RWPE1 (cell line): ENCODE results near the gene SLC24A3.
A peak's percentile ranks its signal among the peaks of the same experiment; 100 is the strongest.

Experiments
- CTCF ChIA-PET: fragments of 350-600 bp; sonication (Branson Sonifier 250); formaldehyde crosslinking; extraction: SDS; loops from one replicate; lab custom pipeline; 2021; lab: Yijun Ruan, JAX
- POLR2A ChIA-PET: fragments of 400-600 bp; formaldehyde crosslinking; extraction: SDS; loops from one replicate; lab custom pipeline; 2020; ENCODE audit warnings: antibody characterized with exemption; ENCODE audit not compliant: low non-redundant PET; lab: Yijun Ruan, JAX
- DNase-seq: peaks from one replicate; pipeline ENCODE4 v3.0.0; 2012; ENCODE audit warnings: low spot score
- H3K27ac ChIP-seq: fragments of 450-650 bp; 2 replicates; pipeline ENCODE4 v1.5.1; 2017
- CTCF ChIP-seq: fragments of 450-650 bp; conservative IDR thresholded peaks from 2 replicates; pipeline ENCODE4 v1.5.1; 2017; ENCODE audit warnings: low read depth, mild to moderate bottlenecking

SLC24A3 gene

GRCh38 chr20:19765913-19766312 is 553.5 kb downstream of the SLC24A3 start:
- ChIA-PET POLR2A (no interaction called here), CTCF (no interaction called here)
- no peak overlapping the region for H3K27ac ChIP-seq
- no peak for DNase-seq
- no peak for TF ChIP-seq CTCF

GRCh38 chr20:19767070-19767469 is 554.6 kb downstream of the SLC24A3 start:
- no peak for TF ChIP-seq CTCF
- ChIA-PET POLR2A (no interaction called here), CTCF (no interaction called here)
- H3K27ac ChIP-seq, result no peak overlapping the region
- peak; percentile 42 for DNase-seq

- ChIA-PET CTCF (interaction anchor here (0.6 kb wide), 2 partner anchors 212 to 249 kb away, joined by 3 to 4 read pairs; partner anchors contain the start of gene NAA20), POLR2A (no interaction called here)
- no peak for TF ChIP-seq CTCF
- DNase-seq, result no peak
- no peak overlapping the region for H3K27ac ChIP-seq
Measured at GRCh38 chr20:19768325-19768842, 555.9 kb downstream of the SLC24A3 start.

- ChIA-PET POLR2A (no interaction called here), CTCF (interaction anchor here (0.6 kb wide), 1 partner anchor 1903 kb away, joined by 3 read pairs; no protein-coding TSS in a partner anchor)
- no peak overlapping the region for H3K27ac ChIP-seq
- DNase-seq, result no peak
- no peak for TF ChIP-seq CTCF
Measured at GRCh38 chr20:19769507-19769906, 557.1 kb downstream of the SLC24A3 start.

GRCh38 chr20:19770375-19770774 is 557.9 kb downstream of the SLC24A3 start:
- H3K27ac ChIP-seq, result no peak overlapping the region
- POLR2A ChIA-PET, result no interaction called here
- CTCF ChIA-PET, result no interaction called here
- TF ChIP-seq CTCF, result no peak
- DNase-seq, result no peak

GRCh38 chr20:19771031-19771430 is 558.6 kb downstream of the SLC24A3 start:
- TF ChIP-seq CTCF, result no peak
- CTCF ChIA-PET, result interaction anchor here (0.6 kb wide), 1 partner anchor 115 kb away, joined by 6 read pairs; no protein-coding TSS in a partner anchor
- POLR2A ChIA-PET, result no interaction called here

More at GRCh38 chr20:19771031-19771430, 558.6 kb downstream of the SLC24A3 start:
- no peak for DNase-seq
- no peak overlapping the region for H3K27ac ChIP-seq
